ENCODE data around the gene ORAI3.

GRCh38 chr16:30992931-30993816 is 44.3 kb downstream of the ORAI3 start:
- no peak for TF ChIP-seq EZH2 (IDR thresholded peaks at IDR 0.05; ENCODE audit: low read length, missing control alignments)
- TF ChIP-seq, protein P1, sequence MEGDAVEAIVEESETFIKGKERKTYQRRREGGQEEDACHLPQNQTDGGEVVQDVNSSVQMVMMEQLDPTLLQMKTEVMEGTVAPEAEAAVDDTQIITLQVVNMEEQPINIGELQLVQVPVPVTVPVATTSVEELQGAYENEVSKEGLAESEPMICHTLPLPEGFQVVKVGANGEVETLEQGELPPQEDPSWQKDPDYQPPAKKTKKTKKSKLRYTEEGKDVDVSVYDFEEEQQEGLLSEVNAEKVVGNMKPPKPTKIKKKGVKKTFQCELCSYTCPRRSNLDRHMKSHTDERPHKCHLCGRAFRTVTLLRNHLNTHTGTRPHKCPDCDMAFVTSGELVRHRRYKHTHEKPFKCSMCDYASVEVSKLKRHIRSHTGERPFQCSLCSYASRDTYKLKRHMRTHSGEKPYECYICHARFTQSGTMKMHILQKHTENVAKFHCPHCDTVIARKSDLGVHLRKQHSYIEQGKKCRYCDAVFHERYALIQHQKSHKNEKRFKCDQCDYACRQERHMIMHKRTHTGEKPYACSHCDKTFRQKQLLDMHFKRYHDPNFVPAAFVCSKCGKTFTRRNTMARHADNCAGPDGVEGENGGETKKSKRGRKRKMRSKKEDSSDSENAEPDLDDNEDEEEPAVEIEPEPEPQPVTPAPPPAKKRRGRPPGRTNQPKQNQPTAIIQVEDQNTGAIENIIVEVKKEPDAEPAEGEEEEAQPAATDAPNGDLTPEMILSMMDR (conservative IDR thresholded peaks at IDR 0.05 in 1 of 2, IDR thresholded peaks at IDR 0.05 in 1 of 2; ENCODE audit: low read depth in 1 of 2, low read length in 2 of 2) = no peak

All from fibroblast of lung (primary cell).